DMS 273 treated with DMSO at 0.1 percent for 48 hours (cell line): ENCODE data around the gene G3BP1.
"Not testable (repeated sequence)": the region's sequence is repeated elsewhere in the genome, so short reads cannot be mapped to it uniquely, and the experiment has no call there.

Experiments used
- DNase-seq: peaks from one replicate; lab custom pipeline; 2025; lab: John Stamatoyannopoulos, UW

The G3BP1 gene

GRCh38 chr5:151755383-151755782 lies 16.4 kb upstream of the G3BP1 start:
- DNase-seq: no peak

- no peak for DNase-seq
Measured at GRCh38 chr5:151757233-151758140, 14.3 kb upstream of the G3BP1 start.

- no peak for DNase-seq
Measured at GRCh38 chr5:151758141-151758429, 13.7 kb upstream of the G3BP1 start.

- peak; percentile 58 for DNase-seq
Measured at GRCh38 chr5:151758430-151759241, 13.1 kb upstream of the G3BP1 start, which contains the start of gene ATOX1. Gene ATOX1 (minus strand): TSS chr5:151758631. CDS start chr5:151758551, 80 bp downstream.

- no peak for DNase-seq
Measured at GRCh38 chr5:151764801-151765200, 7.0 kb upstream of the G3BP1 start.

GRCh38 chr5:151766975-151767374 lies 4.8 kb upstream of the G3BP1 start:
- DNase-seq: no peak

- DNase-seq: peak; percentile 31
Measured at GRCh38 chr5:151770383-151771258, 1.1 kb upstream of the G3BP1 start.

- DNase-seq: no peak
Measured at GRCh38 chr5:151772029-151772845, 483 bp downstream of the G3BP1 start.

GRCh38 chr5:151772846-151773561 lies 1.2 kb downstream of the G3BP1 start:
- no peak for DNase-seq

GRCh38 chr5:151773951-151774350 lies 2.2 kb downstream of the G3BP1 start:
- DNase-seq: no peak

GRCh38 chr5:151775025-151775606 lies 3.4 kb downstream of the G3BP1 start:
- no peak for DNase-seq

- no peak for DNase-seq
Measured at GRCh38 chr5:151779531-151780125, 7.9 kb downstream of the G3BP1 start.

GRCh38 chr5:151780348-151780747 lies 8.6 kb downstream of the G3BP1 start:
- DNase-seq: no peak

- DNase-seq: no peak
Measured at GRCh38 chr5:151781201-151781600, 9.4 kb downstream of the G3BP1 start.

- not testable (repeated sequence) for DNase-seq
Measured at GRCh38 chr5:151783664-151784063, 11.9 kb downstream of the G3BP1 start.

GRCh38 chr5:151784141-151784540 lies 12.4 kb downstream of the G3BP1 start:
- DNase-seq: no peak

- DNase-seq: no peak
Measured at GRCh38 chr5:151786468-151786867, 14.7 kb downstream of the G3BP1 start.

- no peak for DNase-seq
Measured at GRCh38 chr5:151787817-151788216, 16.1 kb downstream of the G3BP1 start.

- DNase-seq: no peak
Measured at GRCh38 chr5:151793358-151793757, 21.6 kb downstream of the G3BP1 start.

GRCh38 chr5:151795426-151795825 lies 23.7 kb downstream of the G3BP1 start:
- DNase-seq: no peak
